Activated CD4-positive, alpha-beta T cell treated with anti-CD3 and anti-CD28 coated beads, Interleukin-10, Interleukin-2, amounts not matched to agents 100 ng/mL and 50 ng/mL, durations not matched to agents 16 hours and 8 hours (primary cell): Measurements from ENCODE around the gene F7.
"Not testable (repeated sequence)": the region's sequence is repeated elsewhere in the genome, so short reads cannot be mapped to it uniquely, and the experiment has no call there.

Experiments
- DNase-seq: peaks from one replicate; pipeline ENCODE4 v3.0.0-alpha.2; 2020

The F7 gene

DNA sequence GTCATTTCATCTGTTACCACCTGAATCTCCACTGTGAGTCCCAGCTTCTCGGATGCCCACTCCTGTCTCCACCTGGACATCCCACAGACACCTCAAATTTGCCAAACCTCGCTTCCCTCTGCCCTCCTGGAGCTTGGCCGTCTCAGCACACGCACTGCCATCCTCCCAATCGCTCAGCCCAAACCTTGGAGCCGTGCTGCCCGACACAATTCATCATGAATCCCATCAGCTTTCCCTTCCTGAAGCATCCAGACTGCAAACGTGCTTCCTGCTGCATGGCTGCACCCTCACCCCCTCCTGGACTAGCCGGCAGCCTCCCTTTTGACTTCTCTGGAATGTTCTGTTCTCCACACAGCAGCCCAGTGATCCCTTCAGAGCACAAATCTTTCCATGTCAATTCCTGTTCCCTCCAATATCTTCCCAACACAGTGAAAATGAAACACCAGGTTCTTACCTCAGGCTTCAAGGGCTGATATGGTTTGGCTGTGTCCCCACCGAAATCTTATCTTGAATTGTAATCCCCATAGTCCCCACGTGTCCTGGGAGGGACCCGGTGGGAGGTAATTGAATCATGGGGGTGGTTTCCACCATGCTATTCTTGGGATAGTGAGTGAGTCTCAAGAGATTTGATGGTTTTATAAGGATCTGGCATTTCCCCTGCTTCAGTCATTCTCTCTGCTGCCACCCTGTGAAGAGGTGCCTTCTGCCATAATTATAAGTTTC, 51.8 kb downstream of the F7 start:
- DNase-seq, result no peak

DNA sequence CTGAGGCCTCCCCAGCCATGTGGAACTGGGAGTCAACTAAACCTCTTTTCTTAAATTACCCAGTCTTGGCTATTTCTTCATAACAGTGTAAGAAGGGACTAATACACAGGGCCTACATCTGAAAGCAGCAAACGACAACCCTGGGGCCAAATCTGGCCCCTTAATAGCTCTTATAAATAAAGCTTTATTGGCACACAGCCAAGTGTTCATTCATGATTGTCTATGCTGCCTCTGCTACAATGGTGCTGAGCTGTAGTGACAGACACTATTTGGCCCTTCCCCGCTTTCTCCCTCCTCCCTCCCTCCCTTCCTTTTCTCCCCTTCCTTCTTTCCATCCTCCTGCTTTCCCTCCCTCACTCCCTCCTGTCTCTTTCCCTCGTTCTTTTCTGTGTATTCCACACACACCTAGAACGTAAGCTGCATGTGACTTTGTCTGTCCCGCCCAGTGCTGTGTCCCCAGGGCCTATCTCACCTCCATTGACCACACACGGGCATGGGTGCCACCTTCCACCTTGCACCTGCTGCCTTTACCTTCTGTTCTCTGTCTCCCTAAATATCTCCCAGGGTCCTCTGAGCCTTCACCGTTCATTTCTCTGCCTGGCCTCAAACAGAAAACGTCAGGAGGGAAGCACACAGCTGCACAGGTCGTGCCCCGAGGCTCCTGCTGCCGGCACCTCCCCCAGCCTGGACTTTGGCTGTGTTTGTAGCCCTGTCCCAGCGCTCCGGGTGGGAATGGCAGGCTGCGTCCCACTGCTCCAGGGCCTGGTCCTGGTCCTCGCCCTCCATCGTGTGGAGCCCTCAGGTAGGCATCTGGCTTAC, 52.5 kb downstream of the F7 start, which contains the start of gene PROZ:
TSS of gene PROZ (plus strand) at position 720 of the 819 bp plus-strand sequence. CDS start at position 733, 13 bp downstream.
- DNase-seq, result no peak

DNA sequence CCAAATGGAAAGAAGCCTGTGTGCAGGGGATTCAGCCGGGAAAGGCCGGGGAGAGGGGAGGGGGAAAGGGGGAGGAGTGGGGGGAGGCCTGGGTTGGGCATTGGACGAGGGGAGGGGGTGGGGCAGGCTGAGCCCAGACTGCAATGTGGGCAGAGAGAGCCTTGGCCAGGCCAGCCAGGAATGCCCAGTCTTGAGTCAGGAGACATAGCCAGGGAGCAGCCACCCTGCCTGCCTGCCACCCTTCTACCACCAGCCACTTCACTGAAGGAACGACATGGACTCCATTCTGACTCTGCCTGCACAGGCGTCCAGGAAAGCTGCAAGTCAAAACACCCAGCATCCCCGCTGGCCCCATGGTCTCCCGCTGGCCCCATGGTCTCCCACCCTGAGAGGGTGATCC, 53.4 kb downstream of the F7 start:
- no peak for DNase-seq

DNA sequence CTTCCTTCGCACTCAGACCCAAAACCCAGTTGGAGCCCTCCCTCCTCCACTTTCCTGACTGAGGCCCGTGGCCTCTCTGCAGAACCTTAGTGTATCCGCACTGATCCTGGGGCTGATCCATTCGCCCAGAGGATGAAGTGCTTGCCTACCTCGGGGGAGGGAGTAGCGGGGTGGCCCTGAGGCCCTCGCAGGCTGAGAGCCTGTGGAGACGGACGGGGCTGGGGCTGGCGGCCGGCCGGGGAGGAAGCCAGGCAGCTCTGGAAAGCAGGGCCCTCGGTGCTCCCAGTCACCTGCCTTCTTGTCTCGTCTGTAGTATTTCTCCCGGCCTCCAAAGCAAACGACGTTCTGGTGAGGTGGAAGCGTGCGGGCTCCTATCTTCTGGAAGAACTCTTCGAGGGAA, 54.1 kb downstream of the F7 start:
- no peak for DNase-seq

DNA sequence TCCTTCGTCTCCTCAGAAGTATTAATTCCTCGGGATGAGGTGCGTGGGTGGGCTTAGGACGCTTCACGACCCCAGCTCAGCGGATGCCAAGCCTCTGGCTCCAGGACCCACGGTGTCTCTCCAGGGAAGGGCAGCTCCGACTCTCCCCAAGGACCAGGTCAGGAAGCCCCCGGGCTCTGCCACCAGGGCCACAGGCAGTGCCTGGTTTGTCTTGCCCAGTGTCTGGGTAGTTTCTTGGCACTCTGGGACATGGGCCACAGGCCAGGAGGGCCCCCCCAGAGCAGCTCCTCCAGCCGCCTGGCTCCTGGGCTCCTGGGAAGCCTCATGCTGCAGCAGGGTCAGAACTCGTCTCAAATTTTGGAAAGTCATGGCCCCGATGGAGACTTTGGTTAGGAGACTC, 55.4 kb downstream of the F7 start:
- DNase-seq, result no peak

DNA sequence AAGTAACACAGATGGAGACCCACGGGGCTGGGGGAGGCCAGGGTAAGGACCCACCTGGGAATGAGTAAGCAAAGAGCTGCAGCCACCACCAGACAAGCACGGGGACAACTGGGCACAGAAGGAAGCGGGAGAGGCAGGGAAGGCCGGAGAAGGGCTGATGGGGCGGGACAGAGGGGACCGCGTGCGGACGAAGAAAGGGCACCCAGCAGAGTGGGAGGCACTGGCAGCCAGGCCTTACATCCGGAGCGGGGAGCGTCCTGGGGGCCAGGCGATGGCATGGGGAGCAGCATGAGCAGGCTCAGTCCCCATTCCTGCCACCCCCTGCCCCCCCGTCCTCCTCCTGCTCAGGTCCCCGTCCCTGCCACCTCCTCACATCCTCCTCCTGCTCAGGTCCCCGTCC, 55.8 kb downstream of the F7 start:
- DNase-seq, result no peak

DNA sequence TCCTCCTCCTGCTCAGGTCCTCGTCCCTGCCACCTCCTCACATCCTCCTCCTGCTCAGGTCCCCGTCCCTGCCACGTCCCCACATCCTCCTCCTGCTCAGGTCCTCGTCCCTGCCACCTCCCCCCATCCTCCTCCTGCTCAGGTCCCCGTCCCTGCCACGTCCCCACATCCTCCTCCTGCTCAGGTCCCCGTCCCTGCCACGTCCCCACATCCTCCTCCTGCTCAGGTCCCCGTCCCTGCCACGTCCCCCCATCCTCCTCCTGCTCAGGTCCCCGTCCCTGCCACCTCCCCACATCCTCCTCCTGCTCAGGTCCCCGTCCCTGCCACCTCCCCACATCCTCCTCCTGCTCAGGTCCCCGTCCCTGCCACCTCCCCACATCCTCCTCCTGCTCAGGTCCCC, 56.4 kb downstream of the F7 start:
- not testable (repeated sequence) for DNase-seq

DNA sequence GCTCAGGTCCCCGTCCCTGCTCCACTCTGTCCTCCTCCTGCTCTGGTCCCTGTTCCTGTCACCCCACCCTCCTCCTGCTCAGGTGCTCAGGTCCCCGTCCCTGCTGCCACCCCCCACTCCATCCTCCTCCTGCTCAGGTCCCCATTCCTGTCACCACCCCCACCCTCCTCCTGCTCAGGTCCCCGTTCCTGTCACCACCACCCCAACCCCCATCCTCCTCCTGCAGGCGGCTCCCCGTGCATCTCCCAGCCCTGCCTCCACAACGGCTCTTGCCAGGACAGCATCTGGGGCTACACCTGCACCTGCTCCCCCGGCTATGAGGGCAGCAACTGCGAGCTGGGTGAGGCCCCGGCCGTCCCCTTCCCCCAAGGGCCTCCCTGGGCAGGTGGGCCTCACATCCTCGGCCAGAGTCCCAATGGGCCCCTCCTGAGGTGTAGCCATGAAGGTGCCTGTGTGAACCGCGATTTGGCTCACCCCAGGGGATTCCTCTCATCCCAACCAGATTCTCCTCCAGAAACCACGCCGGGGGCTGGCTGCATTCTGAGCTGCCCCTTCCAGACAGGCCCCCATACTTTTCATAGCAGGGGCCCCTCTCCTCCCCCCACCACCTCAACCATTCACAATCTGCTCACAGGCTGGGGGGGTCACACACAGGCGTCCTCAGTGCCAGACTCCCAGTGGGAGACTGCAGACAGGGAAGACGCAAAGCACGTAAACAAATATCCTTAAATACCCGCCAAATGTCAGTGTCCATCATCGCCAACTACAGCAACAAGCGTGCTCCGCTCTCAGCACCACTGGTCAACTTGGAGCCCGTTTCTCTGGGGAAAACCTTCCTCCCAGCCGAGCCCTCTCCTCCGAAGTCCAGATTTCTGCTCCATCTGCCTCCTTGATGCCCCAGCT, 57.4 kb downstream of the F7 start:
- no peak for DNase-seq

DNA sequence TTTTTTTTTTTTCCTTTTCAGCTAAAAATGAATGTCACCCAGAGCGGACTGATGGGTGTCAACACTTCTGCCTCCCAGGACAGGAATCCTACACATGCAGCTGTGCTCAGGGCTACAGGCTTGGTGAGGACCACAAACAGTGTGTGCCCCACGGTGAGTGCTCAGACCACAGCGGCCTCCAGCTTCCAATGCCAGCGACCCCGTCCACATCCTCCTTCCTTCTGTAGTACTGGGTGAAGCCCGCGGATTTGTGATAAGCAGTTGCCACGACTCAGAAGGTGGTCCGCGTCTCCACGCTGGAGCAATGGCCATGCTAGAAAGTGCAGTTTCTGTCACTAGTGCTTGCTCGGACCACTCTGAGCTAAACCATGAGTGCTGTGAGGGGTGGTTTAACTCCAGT, 58.9 kb downstream of the F7 start:
- DNase-seq, result no peak

DNA sequence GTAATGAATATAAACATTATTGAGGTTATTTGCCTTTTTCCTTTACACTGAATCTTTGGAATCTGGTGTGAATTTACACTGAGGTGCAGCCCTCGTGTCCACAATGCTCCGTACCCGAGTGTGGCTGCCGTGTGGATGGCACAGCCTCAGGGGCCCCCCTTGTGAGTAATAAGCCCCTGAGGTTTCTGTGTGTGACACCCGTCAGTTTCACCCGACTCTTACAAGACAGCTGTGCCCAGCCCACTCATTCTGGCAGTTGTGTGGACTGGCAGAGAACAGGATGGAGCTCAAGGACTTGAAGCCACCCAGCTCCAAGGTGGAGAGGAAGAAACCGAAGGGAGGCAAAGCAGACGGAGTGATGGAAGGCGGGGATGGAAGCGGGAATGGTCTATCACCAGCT, 60.7 kb downstream of the F7 start:
- DNase-seq, result no peak

DNA sequence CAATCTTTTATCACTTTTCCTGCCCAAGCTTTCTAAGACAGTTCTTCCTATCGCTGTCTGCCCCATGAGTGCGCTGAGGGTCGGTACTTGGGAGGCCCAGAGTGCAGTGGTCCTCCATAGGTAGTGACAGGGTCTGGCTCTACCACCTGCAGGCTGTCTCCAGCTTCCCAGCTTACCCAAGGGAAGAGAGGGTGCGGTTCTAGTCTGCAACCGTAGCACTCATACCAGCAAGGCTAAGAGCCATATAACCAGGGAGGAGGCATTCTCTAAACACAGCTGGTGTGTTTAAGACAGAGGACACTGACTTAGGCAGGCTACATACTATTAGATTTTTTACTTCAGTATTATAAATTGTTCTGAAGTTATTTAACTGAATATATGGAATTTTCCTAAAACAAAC, 61.1 kb downstream of the F7 start:
- no peak for DNase-seq

DNA sequence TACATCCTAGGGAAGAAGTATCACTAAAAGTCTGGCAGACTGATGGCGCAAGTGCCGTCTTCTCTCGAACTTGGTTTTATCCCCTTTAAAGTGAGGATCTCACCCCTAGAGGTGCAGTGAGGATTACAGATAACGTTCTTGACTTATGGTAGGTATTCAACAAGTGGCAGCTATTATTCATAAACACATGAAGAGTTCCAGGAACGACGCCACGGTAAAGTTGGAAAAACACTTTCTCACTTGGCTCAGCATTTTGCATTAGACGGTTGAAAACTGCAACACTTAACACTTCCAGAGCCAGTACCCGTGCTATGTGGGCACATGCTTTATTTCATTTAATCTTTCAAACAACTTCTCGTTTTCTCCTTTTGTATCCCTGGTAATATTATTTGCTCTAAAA, 61.6 kb downstream of the F7 start:
- no peak for DNase-seq

DNA sequence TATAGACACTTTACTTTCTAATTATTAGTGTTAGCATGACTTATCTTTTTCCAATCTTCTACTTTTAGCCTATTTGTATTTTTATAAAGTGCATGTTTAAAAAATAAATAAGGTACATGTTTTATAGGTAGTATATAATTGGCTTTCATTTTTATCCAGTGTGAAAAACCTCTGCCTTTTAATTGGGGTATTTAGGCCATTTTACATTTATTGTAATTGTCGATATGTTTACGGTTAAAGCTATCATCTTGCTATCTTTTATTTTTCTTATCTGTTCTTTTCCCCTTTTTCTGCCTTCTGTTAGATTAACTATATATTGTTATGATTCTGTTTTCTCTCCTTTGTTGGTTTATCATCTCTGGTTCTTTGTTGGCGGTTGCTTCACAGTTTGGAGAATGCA, 62.0 kb downstream of the F7 start:
- no peak for DNase-seq

DNA sequence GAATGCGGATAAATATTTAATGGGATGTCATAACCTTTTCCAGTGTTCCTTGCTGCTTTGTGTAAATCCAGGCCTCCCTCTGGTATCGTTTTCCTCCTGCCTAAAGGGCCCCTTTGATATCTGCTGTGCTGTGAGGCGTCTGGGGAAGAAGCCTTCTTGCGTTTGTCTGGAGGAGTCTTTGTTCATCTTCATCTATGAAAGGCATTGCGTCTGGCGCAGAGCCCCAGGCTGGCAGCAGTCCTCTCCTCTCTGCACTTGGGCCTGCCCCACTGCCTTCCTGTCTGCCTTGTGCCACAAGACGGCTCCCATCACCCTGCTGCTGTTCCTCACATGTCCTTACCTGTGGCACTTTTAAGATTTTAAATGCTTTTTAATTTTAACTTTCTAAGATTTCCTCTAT, 62.6 kb downstream of the F7 start:
- DNase-seq, result no peak

DNA sequence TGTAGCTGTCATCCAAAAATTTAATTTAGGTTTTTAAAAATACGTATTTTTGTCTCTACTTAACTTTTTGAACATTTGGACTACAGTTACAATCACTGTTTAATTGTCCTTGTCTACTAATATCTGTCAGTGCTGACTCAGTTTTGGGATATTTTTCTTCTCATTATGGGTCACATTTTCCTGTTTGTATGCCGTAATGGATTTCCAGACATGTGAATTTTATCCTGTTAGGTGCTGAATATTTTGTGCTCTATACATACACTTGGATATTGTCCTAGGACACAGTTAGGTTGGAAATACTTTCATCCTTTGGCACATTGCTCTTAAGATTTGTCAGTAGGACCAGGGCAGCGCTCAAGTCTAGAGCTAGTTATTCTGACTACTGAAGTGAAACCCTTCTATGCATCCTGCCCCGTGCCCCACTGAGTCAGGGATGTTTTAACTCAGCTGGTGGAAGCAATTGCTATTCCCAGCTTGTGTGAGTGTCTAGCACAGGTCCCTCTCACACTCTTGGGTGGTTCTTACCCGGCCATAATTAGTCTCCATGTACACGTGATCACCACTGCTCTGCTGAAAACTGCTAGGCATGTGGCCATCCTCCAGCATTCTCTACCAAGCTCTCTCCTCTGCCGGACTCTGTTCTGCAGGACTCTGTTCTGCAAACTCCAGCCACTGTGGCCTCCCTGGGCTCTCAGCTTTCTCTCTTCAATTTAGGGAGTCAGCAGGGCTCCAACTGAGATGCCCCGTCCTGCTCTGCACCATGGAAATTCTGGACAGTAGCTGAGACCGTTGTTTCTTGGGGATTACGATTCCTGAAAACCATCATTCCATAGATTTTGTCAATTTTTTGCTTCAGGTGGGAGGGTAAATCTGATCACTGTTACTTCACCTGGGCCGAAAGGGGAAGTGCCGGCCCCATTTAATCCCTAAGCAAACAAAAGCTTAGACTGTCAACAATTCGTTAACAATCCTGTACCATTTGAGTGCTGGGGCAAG, 64.0 kb downstream of the F7 start:
- DNase-seq, result no peak
